GM19452 (cell line): ENCODE data around the gene CNTRL.
"Not testable (repeated sequence)": the region's sequence is repeated elsewhere in the genome, so short reads cannot be mapped to it uniquely, and the experiment has no call there.

Experiments used
- ATAC-seq: cut with Tn5 transposase; IDR thresholded peaks from one replicate; pipeline ENCODE4 v1.9.1; 2021; ENCODE audit not compliant: unreplicated experiment

The CNTRL gene

GRCh38 chr9:121074370-121075250, at the start of gene CNTRL:
Gene CNTRL (plus strand): TSS chr9:121074955. CDS start chr9:121088327, 13,372 bp downstream.
- ATAC-seq: peak; percentile 62

- ATAC-seq: no peak
Observed at GRCh38 chr9:121026260-121026691, 48.5 kb upstream of the CNTRL start.

GRCh38 chr9:121026768-121027167, 48.0 kb upstream of the CNTRL start:
- ATAC-seq: no peak

DNA sequence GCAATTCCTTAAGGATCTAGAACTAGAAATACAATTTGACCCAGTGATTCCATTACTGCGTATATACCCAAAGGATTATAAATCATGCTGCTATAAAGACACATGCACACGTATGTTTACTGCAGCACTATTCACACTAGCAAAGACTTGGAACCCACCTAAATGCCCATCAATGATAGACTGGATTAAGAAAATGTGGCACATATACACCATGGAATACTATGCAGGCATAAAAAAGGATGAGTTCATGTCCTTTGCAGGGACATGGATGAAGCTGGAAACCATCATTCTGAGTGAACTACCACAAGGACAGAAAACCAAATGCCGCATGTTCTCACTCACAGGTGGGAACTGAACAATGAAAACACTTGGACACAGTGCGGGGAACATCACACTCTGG, 46.5 kb upstream of the CNTRL start:
- ATAC-seq: not testable (repeated sequence)

- ATAC-seq: no peak
Observed at GRCh38 chr9:121029469-121029868, 45.3 kb upstream of the CNTRL start.

- ATAC-seq: no peak
Observed at GRCh38 chr9:121034529-121034928, 40.2 kb upstream of the CNTRL start.

DNA sequence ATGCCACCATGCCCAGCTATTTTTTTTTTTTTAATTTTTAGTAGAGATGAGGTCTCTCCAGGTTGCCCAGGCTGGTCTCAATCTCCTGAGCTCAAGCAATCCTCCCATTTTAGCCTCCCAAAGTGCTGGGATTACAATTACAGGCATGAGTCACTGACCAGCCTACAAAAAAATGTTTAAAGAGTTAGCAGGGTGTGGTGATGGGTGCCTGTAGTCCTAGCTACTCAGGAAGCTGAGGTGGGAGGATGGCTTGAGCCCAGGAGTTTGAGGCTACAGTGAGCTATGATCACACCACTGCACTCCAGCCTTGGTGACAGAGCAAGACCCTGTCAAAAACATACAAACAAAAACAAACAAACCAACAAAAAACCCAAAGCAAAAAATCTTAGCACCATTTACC, 39.0 kb upstream of the CNTRL start:
- not testable (repeated sequence) for ATAC-seq

DNA sequence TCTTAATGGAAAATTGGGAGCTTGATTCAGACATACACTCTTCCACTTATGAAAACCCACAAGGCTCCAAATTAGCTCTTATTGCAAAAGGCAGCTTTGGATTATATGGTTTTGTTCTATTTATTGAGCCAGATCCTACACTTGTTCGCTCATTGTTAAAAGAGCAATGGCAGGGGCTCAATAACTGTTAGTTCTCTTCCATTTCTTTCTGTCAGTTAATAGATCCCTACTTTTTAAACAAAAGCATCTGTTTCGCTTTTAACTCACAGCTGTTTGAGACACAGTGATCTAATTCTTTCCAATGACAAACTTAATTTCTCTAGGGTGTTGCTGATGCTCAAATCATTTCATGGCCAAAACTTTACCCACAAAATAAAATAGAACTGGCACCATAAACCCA, 36.4 kb upstream of the CNTRL start:
- no peak for ATAC-seq

- ATAC-seq: no peak
Observed at GRCh38 chr9:121038804-121039203, 36.0 kb upstream of the CNTRL start.

GRCh38 chr9:121048175-121048574, 26.6 kb upstream of the CNTRL start:
- ATAC-seq: no peak

GRCh38 chr9:121048618-121049017, 26.1 kb upstream of the CNTRL start:
- ATAC-seq: no peak

DNA sequence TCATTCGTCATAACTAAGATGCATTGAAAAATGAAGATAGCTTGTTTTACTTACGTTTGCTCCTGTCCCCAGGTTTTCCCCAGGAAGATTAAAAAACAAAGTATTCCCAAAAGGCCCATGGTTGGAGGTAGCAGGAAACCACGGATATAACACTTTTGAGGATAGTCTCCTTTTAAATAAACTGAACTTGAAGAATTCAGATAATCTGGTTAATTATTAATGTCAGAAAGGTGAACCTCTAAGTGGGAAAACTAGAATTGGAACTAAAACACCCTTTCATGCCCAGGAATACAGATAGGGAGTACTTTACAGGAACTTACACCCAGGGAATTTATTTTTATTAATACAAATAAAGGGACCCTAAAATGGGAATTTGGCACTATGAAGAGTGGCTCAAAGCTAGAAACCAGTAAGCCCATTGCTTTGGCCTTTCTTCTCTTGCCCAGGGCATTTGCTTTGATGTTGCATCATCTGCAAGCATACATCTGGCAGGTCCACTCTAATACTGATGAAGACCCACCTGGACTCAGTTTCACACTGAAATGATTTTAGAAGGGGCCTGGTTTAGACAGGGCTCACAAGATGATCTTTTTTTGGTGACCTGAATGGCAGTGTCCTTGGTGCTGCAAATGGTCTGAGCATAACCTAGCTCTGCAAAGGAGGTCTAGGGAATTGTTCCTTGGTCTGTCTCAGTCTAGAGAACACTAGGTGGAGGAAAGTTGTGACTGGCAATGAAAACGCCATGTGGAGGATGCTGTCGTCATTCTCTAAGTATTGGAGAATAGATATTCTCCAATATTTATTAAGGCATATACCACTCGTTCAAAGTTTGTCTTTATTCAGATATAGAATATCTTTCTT, 24.4 kb upstream of the CNTRL start, which contains the start of gene C5:
Gene C5 (minus strand): TSS at position 148 of the 861 bp plus-strand sequence. CDS start 29 bp downstream, at position 119.
- ATAC-seq: no peak

GRCh38 chr9:121053544-121053943, 21.2 kb upstream of the CNTRL start:
- ATAC-seq: no peak

- ATAC-seq: no peak
Observed at GRCh38 chr9:121055642-121056143, 19.1 kb upstream of the CNTRL start.

DNA sequence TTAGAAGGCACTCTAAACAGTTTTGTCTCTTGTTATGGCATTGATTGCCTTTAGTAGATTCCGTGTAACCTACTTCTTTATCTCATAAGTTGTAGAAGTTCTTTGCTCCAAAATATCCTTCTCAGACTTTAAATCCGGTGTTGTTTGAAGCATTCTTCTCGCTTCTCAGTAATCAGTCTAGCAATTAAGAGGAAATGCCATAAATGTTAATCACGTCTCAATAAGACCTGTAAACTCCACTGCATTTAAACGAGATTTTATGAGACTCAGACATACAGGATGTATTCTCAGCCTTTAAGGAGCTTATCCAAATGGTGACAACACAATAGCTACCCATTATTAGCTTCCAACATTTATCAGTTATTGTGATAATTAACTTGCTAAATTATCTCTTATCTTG, 16.9 kb upstream of the CNTRL start:
- ATAC-seq: no peak

GRCh38 chr9:121059513-121059912, 15.2 kb upstream of the CNTRL start:
- no peak for ATAC-seq

- no peak for ATAC-seq
Observed at GRCh38 chr9:121059998-121060636, 14.6 kb upstream of the CNTRL start.

- no peak for ATAC-seq
Observed at GRCh38 chr9:121066850-121067249, 7.9 kb upstream of the CNTRL start.

GRCh38 chr9:121067640-121068039, 7.1 kb upstream of the CNTRL start:
- ATAC-seq: no peak

- ATAC-seq: no peak
Observed at GRCh38 chr9:121069396-121069795, 5.4 kb upstream of the CNTRL start.

- no peak for ATAC-seq
Observed at GRCh38 chr9:121071370-121071755, 3.4 kb upstream of the CNTRL start.
